Hindlimb muscle (tissue), 1 donor: Measurements from ENCODE around the gene CLSTN2. TPM values are rescaled to one million over a fixed set of nuclear protein-coding genes. Genes with fewer than 3 reads are reported as not detected.

Experiments
- DNase-seq: peaks from one replicate; pipeline ENCODE4 v3.0.0-alpha.2; 2013
- polyA plus RNA-seq: library from polyadenylated mRNA; unstranded; fragments of 120-200 nt; gene quantifications from one replicate; pipeline ENCODE4 v1.2.1, GENCODE V29; 2013; ENCODE audit not compliant: insufficient read length

The CLSTN2 gene
- polyA plus RNA-seq, 1 donor, result 2.5 TPM

DNA sequence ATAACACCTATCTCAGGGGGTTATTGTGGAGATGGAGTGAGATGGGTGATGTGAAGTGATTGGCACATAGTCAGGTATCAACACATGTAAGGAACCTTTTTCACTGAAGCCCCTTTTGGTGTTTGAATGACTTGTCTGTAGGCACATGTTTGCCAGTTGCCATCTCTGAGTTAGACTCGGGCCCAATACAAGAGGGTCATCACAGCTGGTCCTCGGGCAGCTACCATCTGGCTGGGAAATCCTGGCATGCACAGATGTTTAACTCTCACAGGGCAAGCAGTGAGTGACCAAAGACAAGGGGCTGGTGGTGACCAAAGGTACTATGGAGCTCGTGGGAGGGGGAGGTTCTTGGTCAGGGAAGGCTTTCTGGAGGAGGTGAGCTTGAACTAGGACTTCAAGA is 118.8 kb downstream of the CLSTN2 start:
- no peak for DNase-seq

DNA sequence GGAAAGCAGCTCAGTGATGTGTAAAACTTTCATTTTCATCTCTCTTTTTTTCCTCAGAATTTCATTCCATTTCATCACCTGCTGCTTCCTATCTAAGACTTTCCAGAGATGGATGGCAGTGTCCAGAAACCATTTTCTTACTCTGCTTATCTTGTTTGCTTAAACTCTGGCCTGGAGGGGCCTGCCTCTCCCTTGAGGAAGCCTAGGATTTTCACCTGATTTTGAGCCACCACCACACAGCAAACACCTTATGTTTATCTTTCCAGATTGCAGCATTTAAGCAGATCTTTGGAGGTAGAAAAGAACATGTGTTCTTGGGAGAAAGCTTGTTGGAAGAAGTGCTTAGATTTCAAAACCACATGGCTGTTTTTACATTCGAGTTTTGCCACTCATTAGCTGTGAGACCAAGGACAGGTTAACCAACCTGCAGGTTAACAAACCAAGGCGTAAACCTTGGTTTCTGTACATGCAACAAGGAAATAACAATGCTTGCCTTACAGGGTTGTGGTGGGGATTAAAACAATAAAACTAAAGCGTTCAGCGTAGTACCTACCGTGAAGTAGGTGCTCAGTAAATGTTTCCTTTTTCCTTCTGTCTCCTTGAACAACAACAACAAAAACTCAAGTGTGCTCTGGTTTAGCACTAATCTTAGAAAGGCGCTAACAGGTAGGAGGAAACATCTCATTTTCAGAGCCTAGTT is 120.3 kb downstream of the CLSTN2 start:
- DNase-seq, result no peak

DNA sequence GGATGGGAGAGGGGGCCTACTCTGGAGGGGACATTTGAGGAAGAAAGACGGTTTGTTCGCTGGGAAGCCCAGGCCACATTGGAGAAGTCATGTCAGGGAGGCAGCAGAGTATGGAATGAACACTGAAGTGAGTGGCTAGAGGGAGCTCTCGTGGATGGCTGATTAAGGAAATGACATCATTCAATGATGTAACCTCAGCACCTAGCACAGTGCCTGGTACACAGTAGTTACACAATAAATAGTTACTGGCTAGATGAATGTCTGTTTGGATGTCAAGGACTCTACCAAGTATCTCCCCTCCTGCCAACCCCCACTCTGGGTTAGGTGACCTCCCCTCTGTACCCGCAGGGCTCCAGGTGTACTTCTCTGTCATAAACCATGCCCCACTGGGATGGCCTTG is 121.1 kb downstream of the CLSTN2 start:
- DNase-seq, result no peak

DNA sequence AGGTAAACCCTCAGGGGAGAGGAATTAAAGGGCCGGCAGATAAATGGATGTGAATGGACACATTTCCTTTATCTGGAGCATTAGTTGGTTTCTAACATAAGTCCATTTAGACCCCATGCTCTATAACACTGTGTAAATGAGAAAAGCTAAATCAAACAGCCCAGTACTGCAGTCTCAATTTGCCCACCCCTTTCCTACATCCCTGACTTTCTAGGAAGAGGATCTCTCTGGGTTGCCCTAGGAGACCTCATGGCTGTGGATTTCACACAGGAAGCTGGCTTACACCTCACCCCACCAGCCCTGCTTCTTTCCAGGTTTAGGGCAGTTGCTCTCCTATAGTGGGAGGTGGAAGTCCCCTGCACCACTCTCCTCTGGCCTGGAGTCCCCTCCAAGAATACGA is 126.2 kb downstream of the CLSTN2 start:
- no peak for DNase-seq

DNA sequence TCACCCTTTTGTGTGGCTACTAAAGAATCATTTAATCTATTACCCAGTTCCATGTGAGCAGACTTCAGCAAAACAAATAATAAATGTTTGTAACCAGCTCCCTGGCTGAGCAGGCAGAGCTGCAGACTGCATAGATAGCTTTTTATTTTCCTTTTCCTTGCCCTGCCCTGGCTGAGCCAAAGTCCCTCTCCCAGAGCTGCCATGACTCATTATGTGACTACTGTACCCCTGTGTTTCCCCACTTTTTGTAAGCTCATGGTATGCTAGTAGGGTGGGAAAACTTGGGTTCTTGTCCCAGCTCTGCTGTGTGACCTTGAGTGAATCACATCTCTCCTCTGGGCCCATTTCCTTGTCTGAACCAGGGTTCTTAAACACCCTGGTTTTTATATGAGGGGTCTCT is 127.5 kb downstream of the CLSTN2 start:
- no peak for DNase-seq

DNA sequence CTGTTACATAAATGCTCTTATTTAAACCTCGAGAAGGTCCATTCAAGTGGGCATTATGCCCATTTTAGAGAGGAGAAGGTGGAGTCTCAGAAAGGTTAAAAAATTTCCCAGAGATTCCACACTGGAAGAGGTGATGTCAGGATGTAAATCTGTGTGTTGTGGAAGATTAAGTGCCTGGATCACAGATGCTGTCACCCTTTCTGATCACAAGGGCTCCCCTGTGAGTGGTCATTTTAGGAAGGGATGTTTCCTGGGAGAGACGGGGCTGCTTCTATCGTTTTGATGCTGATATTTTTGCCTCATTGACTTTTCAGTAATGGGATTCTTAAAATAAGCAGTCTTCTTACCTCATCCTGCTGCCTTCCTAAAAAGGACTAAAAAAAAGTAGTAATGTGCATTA is 132.5 kb downstream of the CLSTN2 start:
- DNase-seq, result no peak

DNA sequence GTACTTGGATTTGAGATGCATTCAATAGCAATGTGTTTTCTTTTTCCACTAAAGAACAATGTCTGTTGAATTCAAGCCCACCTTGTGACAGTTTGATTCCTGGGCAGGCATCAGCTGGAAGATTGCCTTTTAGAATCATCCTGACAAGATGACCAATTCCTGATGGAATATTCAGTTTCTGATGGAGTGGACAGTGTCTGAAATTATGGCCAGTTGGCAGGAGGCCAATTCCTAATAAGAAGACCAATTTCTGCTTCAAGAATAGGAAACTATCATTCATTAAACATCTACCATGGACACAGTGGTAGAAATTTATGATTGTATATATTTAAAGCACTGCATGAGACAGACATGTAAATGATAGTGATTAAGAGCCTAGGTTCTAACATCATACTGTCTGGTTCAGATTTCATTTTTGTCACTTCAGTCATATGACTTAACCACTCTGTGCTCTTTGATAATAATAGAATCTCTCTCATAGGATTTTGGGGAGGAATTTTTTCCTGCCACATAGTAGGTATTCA is 133.6 kb downstream of the CLSTN2 start:
- no peak for DNase-seq

DNA sequence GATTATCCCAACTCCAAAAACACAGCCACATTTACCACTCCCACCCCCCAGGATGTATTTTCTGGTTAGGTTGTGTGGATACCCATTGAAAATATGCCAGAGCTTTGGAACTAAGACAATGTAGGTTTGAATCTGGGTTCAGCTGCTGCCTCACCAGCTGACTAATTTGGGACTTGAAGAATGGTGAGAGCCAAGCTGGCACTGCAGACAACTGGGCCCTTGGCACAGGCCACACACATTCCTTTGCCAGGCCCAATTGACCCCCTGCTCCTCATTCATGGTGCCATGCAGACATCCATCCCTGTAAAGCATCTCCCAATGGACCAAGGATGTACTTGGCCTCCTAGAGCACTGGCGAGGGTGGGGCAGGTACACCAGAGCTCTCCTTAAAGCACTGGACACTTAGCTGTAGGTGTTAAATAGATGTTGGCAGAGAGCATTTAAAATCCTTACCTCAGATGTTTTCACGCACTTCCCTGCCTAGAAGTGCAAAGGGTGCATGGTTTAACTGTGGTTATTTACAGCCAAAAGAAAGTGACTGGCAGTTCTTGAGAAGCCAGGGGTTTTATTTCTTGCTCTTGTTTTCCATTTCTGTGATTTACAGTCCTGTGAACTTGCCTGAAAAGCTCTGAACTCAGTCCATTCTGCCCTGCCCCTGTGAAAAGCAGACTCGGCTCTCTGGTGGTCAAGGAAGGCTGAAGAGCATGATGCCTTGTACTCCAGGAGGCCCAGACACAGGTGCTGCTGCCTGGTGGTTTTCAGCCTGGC is 138.5 kb downstream of the CLSTN2 start:
- no peak for DNase-seq

DNA sequence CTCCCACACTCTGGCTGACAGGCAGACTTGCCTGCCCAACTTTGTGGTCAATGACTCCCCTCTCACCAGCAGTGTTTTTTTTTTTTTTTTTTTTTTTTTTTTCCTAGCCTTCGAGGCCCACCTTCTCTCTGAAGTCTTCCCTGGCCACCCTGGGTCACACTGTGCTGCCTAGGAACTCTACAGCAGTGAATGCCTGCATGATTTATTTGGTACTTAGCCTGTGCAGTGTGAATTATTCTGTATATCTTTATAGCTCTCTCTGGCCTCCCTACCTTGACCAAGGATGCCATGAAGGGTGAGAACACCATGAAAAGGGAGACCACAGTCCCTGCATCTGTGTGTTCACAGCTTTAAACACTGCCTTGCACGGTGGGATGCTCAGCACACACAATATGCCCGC is 141.6 kb downstream of the CLSTN2 start:
- DNase-seq, result no peak

DNA sequence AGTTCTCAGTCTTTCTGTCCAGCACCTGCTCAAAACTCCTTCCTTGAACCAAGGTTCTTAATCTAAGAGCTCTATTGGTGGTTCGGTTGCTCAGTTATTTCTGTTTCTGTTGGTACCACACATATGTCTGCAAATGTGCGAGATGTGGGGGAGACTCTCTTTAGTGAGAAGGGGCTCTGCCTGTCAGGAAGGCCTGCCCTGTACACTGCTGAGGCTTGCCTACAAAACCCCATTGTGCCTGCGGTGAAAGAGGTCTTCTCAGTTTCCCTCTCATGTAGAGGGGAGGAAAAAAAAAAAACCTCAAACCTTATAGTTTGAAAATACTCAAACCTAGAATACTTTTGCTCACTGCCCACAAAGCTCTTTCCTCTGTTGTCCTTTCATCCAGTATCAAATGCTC is 142.4 kb downstream of the CLSTN2 start:
- no peak for DNase-seq

DNA sequence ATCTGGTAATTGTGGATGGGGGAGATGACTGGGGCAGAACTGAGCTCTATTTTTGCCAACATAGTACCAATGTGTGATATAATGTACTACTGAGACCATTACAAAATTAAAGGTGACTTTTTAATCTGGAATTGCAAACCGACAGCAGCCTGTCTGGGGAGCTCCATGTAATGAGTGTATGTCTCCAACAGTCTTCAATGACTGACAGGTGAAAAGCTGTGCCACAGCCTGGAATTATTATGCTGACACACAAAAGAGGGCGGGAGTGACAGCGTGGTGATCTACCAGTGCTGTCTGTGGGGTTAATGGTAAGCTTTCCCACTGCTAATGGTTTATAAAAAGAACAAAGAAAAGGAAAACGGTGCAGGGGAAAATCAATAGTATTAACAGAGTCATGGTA is 143.4 kb downstream of the CLSTN2 start:
- DNase-seq, result no peak

DNA sequence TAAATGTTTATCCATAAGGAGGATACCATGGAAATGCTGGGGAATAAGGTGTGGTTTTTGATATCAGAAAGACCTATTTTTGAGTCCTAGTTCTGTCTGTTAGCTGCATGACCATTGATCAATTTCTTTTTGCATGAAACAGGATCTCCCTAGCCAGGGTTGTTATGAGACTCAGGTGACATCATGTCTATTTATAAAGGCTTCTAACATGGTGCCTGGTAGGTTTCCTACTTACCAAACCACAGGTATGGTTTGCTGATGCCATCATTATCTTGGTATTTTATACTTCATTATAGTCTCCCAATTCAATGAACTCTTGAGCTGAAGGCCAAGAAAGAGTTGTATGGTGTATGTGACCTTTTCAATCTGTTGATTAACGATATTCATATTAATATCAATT is 144.0 kb downstream of the CLSTN2 start:
- no peak for DNase-seq

DNA sequence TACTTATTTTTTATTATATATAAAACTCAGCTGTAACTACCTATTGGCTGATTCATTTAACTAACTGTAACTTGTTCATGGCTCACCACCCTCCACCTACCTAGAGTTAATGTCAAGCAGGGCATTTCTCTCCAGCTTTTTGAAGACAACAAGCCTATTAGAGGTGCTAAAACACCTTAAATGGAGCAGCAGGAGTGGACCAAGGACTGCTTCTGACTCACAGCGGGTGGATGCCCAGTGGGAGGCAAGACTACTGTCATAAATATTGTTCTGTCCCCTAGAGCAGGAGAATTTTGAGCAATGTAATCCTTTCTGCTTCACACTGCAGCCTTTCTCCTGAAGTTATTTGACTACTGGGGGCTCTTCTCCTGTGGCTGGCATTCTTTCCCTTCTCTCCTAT is 146.9 kb downstream of the CLSTN2 start:
- no peak for DNase-seq

DNA sequence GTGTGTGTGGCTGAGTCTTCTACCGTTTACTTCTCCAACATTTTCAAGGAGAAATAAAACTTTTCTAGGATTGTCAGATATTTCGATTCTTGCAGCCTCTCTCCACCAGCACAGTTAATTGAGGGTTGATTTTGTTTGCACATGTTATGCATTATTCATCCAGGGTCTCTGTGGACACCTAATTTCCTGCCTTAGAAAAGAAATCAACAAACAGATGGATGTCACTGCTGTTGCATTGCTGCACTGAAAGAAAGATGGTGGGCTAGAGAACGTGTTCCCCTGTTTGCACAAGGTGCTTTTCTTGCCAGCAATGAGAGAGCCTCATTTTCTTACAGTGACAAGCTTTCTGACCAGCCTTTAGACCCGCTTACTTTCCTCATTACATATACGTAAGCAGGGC is 150.0 kb downstream of the CLSTN2 start:
- no peak for DNase-seq

DNA sequence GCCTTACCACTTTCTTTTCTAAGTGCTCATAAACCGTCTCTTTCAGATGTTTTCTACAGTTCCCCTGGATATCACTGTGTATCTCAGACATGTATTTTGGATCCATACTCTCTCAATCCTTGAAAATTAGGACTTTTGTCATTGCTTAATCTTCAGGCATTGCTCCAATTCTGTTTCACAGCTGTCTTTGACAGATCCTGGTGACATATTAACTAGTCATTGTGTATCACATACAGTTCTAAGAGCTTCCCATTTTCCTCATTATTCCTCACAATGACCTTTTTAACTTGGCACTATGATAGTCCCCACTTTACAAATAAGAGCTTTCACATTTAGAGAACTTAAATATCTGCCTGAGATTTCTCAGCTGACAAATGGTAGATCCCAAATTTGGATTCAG is 151.7 kb downstream of the CLSTN2 start:
- DNase-seq, result no peak

DNA sequence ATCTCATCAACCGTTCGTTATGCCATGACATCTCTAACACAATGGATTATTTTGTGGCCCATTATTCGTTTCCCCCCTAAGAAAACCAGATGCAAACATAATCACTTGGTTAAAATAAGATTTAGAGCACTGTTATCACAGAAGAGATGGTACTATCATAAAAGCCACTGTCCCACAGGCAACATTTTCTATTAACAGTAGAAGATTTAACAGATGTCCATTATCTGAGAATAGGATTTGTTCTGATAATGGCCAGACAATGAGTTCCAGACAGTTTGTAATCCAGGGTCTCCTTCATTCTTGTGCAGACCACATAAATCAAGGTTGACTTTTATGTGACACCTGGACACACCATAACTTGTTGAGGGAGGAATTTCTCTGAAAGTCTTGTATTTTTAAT is 153.1 kb downstream of the CLSTN2 start:
- no peak for DNase-seq

DNA sequence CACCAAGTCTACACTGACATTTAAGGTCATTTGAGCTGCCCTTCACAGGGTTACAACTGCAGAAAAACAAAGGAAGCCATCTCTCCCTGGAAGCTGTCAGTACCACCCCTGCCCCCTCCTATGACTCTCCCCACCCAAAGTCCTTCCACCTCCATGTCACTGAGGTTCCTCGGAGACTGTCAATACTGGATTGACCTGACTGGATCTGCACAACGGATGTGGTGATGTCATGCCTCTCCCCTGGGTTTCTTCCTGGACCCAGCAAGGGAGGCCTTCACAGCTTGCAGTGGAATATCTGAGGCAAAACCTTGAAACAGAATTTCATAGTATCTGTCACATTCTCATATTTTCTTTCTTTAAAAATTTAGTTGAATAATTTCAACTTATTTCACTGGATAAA is 153.5 kb downstream of the CLSTN2 start:
- DNase-seq, result no peak

DNA sequence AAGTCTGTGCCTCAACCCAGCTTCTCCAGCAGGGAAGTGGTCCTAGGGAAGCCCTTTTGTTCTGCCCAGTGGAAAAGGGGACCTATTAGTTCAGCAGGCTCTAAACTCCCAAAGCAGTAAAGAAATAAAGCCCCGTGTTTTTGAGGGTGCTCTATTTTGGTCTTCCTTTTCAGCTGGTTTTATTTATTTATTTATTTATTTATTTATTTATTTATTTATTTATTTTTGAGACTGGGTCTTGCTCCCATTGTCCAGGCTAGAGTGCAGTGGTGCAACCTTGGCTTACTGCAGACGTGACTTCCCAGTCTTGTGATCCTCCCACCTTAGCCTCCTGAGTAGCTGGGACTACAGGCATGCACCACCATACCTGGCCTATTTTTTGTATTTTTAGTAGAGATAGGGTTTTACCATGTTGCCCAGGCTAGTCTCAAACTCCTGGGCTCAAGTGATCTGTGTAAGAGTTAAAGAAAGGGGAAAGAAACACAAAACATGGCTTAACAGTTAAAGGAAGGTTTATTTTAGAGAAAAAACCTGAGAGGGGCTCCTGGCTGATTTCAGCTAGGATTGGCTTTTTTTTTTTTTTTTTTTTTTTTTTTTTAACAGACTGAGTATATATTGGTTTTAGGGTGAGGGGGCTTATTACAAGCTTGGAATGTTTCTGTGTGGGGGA is 154.6 kb downstream of the CLSTN2 start:
- DNase-seq, result no peak

DNA sequence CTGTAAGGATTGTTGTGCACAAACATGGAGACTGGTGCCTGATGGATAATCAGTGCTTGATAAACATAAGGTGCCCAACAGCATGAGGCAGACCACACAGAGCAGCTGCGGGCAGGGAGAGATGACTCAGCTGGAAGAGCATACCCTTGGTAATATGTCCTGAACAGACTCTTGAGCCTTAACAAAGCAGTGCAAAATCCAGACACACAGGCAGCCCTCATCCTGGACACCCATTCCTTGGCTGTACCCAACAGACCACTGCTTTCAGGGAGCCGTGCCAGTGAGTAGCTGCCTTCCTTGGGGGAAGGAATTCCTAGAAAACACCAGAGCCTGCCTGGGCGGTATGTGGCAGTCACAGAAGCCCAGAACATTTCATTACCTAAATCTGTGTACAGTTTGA is 156.2 kb downstream of the CLSTN2 start:
- DNase-seq, result no peak

DNA sequence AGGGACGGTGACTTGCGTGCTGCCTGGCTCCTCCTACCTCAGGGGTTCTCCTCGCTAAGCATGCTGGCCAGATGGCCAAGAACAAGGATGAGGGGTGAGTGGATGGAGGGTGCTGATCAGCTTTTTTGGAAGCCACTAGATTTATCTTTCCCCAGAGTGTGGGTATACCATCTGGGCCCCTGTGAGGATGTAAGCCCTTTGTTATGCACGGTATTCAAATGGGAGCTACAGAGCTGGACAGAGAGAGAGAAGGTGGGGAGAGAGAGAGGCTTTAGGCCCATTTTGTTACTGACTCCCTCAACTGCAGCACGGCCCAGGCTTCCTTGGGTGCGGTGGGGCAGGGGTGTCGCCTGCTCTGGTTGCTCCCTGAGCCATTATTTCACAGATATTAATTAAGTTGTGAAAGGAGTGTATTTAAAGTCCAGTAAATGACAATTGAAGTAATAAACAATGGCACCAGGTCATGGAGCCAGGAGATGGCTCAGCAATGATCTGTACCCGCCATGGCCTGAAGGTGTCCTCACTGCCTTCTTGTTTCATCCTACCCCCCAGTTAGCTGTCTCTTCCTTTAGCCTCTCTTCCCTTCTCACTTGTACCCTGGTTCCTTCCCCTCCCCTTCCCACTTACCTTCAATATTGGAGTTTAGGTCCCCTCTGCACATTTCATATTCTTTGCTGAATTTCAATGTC is 158.0 kb downstream of the CLSTN2 start:
- DNase-seq, result no peak

DNA sequence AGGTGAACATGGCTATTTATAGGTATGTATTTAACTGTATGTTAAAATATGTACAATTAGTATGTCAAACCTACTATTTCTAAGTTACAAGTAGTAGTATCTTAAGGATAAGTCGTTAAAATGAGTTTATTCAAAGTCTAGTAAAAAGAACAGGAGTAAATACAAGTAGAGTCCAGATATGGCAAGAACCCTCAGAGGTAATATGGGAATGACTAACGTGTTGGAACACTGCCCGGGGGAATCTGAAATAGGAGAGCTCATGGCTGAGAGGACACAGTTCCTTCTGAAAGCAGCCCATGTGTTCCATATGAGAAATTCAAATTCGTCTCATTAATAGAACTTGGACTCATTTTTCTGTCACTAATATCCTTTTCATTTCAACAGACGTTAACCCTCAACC is 158.8 kb downstream of the CLSTN2 start:
- DNase-seq, result peak; percentile 83

DNA sequence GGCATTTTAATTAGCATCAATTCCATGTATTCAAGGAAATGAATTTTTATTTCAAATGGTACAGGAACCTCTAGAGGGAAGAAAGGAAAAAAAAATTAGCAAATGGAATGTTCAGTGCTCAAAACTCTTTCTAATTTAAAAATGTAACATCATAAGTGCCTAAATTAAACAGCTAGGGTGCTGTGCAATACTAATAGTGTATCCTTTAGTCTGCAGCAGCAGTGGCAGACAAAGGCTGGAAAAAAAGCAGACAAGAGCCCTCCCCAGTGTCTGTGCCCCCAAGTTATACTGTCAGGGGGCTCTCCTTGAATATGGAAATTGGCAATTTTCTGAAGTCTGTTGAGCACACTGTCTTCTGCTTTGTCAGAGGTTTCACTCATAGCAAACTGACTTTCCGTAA is 159.5 kb downstream of the CLSTN2 start:
- no peak for DNase-seq

DNA sequence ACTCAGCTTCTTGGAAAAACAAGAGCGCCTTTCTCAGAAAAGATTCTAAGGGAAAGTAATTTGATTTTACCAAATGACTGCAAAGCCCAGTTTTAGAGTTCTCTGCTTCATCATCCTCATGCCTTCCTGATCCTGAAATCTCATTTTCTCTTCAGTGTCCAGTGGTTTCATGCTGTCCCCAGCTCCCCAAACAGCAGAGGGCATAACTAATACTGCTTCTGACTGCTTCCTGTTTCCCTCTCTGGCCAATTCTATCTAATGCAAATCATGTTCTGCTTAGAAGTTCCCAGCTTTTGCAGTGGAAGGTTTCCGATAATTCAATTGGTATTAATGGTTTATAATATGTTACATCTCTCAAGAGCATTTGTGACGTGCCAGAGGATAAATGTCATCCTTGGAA is 161.1 kb downstream of the CLSTN2 start:
- DNase-seq, result no peak
